Fibroblast of mammary gland (primary cell): ENCODE measurements around the gene ALDH16A1.

Source experiments
- DNase-seq: peaks from one replicate; pipeline ENCODE4 v3.0.0-alpha.2; 2010; ENCODE audit warnings: low read depth
- H3K4me3 ChIP-seq: 2 replicates; pipeline ENCODE4 v1.5.1; 2011; ENCODE audit warnings: low read depth, mild to moderate bottlenecking, low read length, moderate library complexity; ENCODE audit not compliant: control insufficient read depth
- CTCF ChIP-seq: conservative IDR thresholded peaks from 2 replicates; pipeline ENCODE4 v1.5.1; 2011; ENCODE audit warnings: low read depth, low read length, inconsistent platforms; ENCODE audit not compliant: control insufficient read depth, insufficient read depth

ALDH16A1 gene

GRCh38 chr19:49503582-49503962 lies 50.5 kb downstream of the ALDH16A1 start:
- DNase-seq: no peak
- TF ChIP-seq CTCF: no peak
- no peak overlapping the region for H3K4me3 ChIP-seq

- H3K4me3 ChIP-seq: no peak overlapping the region
- TF ChIP-seq CTCF: peak; percentile 84
- peak; percentile 55 for DNase-seq
These were observed 53.6 kb downstream of the ALDH16A1 start for GRCh38 chr19:49506575-49507105.

- H3K4me3 ChIP-seq: no peak overlapping the region
- DNase-seq: no peak
- TF ChIP-seq CTCF: no peak
These were observed 54.9 kb downstream of the ALDH16A1 start for GRCh38 chr19:49507803-49508494.

- TF ChIP-seq CTCF: no peak
- H3K4me3 ChIP-seq: peak overlapping the region; percentile 46
- no peak for DNase-seq
These were observed 60.1 kb downstream of the ALDH16A1 start for GRCh38 chr19:49512970-49513745.

- no peak for DNase-seq
- no peak for TF ChIP-seq CTCF
- H3K4me3 ChIP-seq: no peak overlapping the region
These were observed 60.7 kb downstream of the ALDH16A1 start for GRCh38 chr19:49513746-49514118.

GRCh38 chr19:49514151-49514550 lies 61.1 kb downstream of the ALDH16A1 start:
- DNase-seq: no peak
- no peak for TF ChIP-seq CTCF
- H3K4me3 ChIP-seq: no peak overlapping the region
